Astrocyte of the spinal cord (primary cell): ENCODE data around the gene NISCH.
A peak's percentile ranks its signal among the peaks of the same experiment; 100 is the strongest.

Experiments used
- DNase-seq: peaks from one replicate; pipeline ENCODE4 v3.0.0; 2011; ENCODE audit warnings: low read depth, low spot score
- H3K4me3 ChIP-seq: 2 replicates; pipeline ENCODE4 v1.5.1; 2011; ENCODE audit warnings: low read depth, mild to moderate bottlenecking, low read length, moderate library complexity
- in situ Hi-C: cut with HindIII; loops from 2 replicates; pipeline ENCODE4 v1.10.0; 2017; ENCODE audit warnings: low sequenced_read_pairs
- TF ChIP-seq, protein P1 (sequence below): IDR thresholded peaks from 2 replicates; pipeline ENCODE4 v1.5.1; 2012; ENCODE audit warnings: low read depth, mild to moderate bottlenecking, low read length, inconsistent platforms

The NISCH gene

DNA sequence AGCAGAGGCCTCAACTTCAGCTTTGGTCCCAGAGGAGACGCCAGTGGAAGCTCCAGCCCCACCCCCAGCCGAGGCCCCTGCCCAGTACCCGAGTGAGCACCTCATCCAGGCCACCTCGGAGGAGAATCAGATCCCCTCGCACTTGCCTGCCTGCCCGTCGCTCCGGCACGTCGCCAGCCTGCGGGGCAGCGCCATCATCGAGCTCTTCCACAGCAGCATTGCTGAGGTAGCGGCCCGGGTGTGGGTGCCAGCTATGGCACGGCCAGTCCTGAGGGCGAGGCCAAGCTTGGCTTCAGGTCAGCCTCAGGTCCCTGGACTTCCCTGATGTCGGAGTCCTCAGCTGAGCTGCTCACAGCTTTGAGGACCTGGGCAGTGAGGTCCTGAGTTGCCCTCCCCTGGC, 34.0 kb downstream of the NISCH start:
- DNase-seq, result no peak
- TF ChIP-seq, protein P1, sequence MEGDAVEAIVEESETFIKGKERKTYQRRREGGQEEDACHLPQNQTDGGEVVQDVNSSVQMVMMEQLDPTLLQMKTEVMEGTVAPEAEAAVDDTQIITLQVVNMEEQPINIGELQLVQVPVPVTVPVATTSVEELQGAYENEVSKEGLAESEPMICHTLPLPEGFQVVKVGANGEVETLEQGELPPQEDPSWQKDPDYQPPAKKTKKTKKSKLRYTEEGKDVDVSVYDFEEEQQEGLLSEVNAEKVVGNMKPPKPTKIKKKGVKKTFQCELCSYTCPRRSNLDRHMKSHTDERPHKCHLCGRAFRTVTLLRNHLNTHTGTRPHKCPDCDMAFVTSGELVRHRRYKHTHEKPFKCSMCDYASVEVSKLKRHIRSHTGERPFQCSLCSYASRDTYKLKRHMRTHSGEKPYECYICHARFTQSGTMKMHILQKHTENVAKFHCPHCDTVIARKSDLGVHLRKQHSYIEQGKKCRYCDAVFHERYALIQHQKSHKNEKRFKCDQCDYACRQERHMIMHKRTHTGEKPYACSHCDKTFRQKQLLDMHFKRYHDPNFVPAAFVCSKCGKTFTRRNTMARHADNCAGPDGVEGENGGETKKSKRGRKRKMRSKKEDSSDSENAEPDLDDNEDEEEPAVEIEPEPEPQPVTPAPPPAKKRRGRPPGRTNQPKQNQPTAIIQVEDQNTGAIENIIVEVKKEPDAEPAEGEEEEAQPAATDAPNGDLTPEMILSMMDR, result no peak
- H3K4me3 ChIP-seq, result no peak overlapping the region
- in situ Hi-C loops, result no loop called here

DNA sequence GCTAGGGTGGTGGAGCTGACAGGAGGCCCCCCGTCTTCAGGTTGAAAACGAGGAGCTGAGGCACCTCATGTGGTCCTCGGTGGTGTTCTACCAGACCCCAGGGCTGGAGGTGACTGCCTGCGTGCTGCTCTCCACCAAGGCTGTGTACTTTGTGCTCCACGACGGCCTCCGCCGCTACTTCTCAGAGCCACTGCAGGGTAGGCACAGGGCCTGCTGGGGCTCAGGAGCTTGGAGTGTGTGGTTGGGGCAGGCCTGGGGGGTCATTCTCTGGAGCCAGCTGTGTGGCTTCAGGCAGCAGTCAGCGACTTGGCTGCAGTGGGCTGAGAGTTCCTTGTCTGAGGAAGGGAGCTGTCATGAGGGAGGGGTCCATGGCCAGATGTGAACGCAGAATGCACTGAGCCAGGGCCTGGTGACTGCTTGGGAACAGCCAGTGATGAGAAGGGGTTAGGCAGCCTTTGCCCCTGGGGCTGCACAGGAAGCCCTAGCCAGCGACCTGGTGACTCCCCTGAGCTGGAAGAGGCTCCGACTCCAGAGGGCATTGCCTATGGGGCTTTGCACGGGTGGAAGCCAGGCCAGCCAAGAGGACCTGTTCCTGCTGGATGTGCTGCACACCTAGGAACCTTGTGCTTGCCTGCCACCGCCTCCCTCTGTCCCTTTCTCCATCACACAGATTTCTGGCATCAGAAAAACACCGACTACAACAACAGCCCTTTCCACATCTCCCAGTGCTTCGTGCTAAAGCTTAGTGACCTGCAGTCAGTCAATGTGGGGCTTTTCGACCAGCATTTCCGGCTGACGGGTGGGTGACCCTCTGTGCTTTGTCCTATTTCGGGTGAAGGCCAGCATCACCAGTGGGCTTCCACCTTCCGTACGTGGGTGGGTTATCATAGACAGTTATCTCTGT, 34.9 kb downstream of the NISCH start:
- in situ Hi-C loops, result no loop called here
- TF ChIP-seq, protein P1, result no peak
- H3K4me3 ChIP-seq, result no peak overlapping the region

DNA sequence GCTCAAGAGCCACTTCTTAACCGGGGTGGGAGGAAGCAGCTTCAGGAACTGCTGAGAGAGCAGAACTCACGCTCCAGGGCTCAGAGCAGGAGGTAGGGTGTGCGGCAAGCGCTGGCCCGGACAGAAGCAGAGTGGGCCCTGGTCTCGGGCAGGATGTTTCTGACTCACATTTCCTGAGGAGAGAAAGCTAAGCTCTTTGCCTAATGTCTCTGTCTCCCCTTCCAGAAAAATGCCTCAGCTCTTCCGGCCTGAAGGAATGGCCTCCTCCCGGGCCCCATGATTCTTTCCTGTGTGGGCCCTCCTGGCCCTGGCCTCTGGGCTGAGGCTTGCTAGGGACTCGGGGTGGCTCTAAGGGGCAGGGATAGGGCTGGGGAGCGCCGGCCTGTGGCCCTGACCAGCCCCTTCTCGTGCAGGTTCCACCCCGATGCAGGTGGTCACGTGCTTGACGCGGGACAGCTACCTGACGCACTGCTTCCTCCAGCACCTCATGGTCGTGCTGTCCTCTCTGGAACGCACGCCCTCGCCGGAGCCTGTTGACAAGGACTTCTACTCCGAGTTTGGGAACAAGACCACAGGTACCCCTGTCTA, 35.6 kb downstream of the NISCH start:
- TF ChIP-seq, protein P1, result no peak
- in situ Hi-C loops, result no loop called here
- no peak overlapping the region for H3K4me3 ChIP-seq
- DNase-seq, result peak; percentile 58

More for the DNA sequence above, 34.9 kb downstream of the NISCH start:
- no peak for DNase-seq

DNA sequence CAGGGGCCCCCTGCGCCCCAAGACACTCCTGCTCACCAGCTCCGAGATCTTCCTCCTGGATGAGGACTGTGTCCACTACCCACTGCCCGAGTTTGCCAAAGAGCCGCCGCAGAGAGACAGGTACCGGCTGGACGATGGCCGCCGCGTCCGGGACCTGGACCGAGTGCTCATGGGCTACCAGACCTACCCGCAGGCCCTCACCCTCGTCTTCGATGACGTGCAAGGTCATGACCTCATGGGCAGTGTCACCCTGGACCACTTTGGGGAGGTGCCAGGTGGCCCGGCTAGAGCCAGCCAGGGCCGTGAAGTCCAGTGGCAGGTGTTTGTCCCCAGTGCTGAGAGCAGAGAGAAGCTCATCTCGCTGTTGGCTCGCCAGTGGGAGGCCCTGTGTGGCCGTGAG, 36.7 kb downstream of the NISCH start:
- no peak for DNase-seq
- in situ Hi-C loops, result no loop called here
- TF ChIP-seq, protein P1, result no peak
- H3K4me3 ChIP-seq, result no peak overlapping the region

DNA sequence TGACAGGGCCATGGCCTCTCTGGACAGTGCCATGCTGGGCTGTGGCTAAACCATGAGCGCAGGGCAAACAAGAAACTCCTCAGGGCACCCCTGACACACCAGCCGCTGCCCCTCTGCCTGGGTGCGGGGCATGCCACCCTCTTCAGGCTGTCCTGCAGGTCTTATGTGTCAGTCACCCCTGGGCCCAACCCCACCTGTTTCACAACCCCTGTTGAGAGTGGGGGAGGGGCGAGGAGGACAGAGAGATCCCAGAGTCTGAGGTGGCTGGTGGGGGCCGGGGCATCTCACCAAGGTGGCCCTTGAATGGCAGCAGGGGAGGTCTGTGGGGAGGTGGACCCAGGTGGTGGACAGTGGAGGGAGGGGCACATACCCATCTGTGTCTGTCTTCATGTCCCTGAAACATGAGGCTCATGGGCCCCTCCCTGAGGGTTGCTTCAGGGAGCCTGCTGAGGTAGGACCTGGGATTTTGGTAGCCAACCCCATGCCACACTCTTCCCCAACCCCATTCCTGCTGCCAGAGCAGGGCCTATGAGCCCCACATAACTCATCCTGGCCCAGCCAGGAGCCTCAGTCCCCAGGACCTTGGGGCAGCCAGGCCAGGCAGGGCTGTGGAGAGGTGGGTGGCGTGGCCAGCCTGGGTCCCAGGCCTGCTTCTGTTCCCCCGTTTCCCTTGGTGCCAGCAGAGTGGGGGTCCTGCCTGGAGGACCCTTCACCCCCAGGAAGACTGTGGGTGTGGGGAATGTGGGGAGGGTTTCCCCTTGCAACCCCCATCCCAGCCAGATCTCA, 38.0 kb downstream of the NISCH start:
- no peak for DNase-seq
- in situ Hi-C loops, result no loop called here
- TF ChIP-seq, protein P1, result no peak
- H3K4me3 ChIP-seq, result no peak overlapping the region

DNA sequence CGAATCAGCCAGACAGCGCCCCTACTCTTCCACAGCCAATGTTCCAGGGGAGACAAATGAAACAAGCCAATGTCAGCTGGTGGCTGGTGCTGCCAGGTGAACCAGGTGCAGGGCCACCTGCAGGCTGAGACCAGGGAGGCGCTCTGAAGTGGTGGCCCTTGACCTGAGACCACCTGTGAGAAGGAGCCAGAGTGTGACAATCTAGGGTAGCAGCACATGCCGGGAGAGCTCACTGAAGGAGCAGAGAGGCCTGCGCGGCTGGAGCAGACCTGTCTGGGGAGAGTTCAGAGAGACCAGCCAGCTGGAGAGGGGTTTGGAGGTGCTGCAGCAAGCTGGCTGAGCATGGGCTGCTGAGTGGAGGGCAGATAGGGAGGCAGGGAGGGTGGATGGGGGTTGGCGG, 39.0 kb downstream of the NISCH start:
- no peak for DNase-seq
- H3K4me3 ChIP-seq, result no peak overlapping the region
- TF ChIP-seq, protein P1, result no peak
- in situ Hi-C loops, result no loop called here
